Bronchial epithelial cell (primary cell): ENCODE data around the gene DDX18. TPM values are rescaled to one million over a fixed set of nuclear protein-coding genes. Genes with fewer than 3 reads are reported as not detected.

Source experiments
- DNase-seq: peaks from one replicate; pipeline ENCODE4 v3.0.0-alpha.2; 2010; ENCODE audit warnings: low read depth
- FAIRE-seq: peaks from 2 replicates; lab custom pipeline; 2011; peaks lifted over from hg19 to GRCh38; lab: Jason Lieb, UNC
- H3K27me3 ChIP-seq: 2 replicates; pipeline ENCODE4 v1.5.1; 2011; ENCODE audit warnings: low read length; ENCODE audit not compliant: control insufficient read depth, insufficient read depth
- H3K36me3 ChIP-seq: 2 replicates; pipeline ENCODE4 v1.5.1; 2011; ENCODE audit warnings: low read length; ENCODE audit not compliant: control insufficient read depth, insufficient read depth
- H3K4me3 ChIP-seq: 2 replicates; pipeline ENCODE4 v1.5.1; 2011; ENCODE audit warnings: mild to moderate bottlenecking, low read depth, low read length, control low read depth
- CTCF ChIP-seq: IDR thresholded peaks from 2 replicates; pipeline ENCODE4 v1.5.1; 2011; ENCODE audit warnings: mild to moderate bottlenecking, moderate library complexity, low read length, control low read depth, inconsistent platforms; ENCODE audit not compliant: insufficient read depth, severe bottlenecking
- total RNA-seq: library from RNA; depleted of rRNA; stranded (reverse); fragments of >200 nt; gene quantifications from 2 replicates; pipeline ENCODE4 v1.2.1, GENCODE V29; 2014

The DDX18 gene
- 50.6 and 74.8 TPM in 2 replicates for total RNA-seq

GRCh38 chr2:117814417-117815264, at the start of gene DDX18:
Gene DDX18, plus strand, starts transcription at chr2:117814691. Its CDS starts 87 bp downstream, at chr2:117814778.
- peaks cover 4% of the 10 kb centered on the region for H3K36me3 ChIP-seq
- no peaks in the 10 kb centered on the region for H3K27me3 ChIP-seq
- H3K4me3 ChIP-seq, result peak within 1 kb of the TSS; percentile 71
- FAIRE-seq, result no peak
- TF ChIP-seq CTCF, result peak; percentile 100
- DNase-seq, result peak; percentile 93

GRCh38 chr2:117770730-117771129, 43.8 kb upstream of the DDX18 start:
- Histone ChIP-seq H3K27me3 (no peaks in the 10 kb centered on the region), H3K36me3 (no peaks in the 10 kb centered on the region), H3K4me3 (no peak overlapping the region)
- FAIRE-seq (no peak), DNase-seq (no peak)
- no peak for TF ChIP-seq CTCF

- no peak overlapping the region for H3K4me3 ChIP-seq
- no peak for FAIRE-seq
- no peaks in the 10 kb centered on the region for H3K36me3 ChIP-seq
- DNase-seq, result peak; percentile 50
- TF ChIP-seq CTCF, result peak; percentile 20
- no peaks in the 10 kb centered on the region for H3K27me3 ChIP-seq
Observed at GRCh38 chr2:117771969-117772630, 42.4 kb upstream of the DDX18 start.

GRCh38 chr2:117774716-117775115, 39.8 kb upstream of the DDX18 start:
- Histone ChIP-seq H3K36me3 (no peaks in the 10 kb centered on the region), H3K27me3 (no peaks in the 10 kb centered on the region), H3K4me3 (no peak overlapping the region)
- DNase-seq (peak; percentile 79), FAIRE-seq (no peak)
- no peak for TF ChIP-seq CTCF

- H3K27me3 ChIP-seq, result no peaks in the 10 kb centered on the region
- TF ChIP-seq CTCF, result no peak
- no peak overlapping the region for H3K4me3 ChIP-seq
- no peak for FAIRE-seq
- no peaks in the 10 kb centered on the region for H3K36me3 ChIP-seq
- peak; percentile 54 for DNase-seq
Observed at GRCh38 chr2:117775703-117776219, 38.7 kb upstream of the DDX18 start.
